ENCODE measurements around the gene TUBG1. TPM values are rescaled to one million over a fixed set of nuclear protein-coding genes. Genes with fewer than 3 reads are reported as not detected.

TUBG1 gene
- total RNA-seq, 1 experiment from 2014 or later, result 140 TPM

DNA sequence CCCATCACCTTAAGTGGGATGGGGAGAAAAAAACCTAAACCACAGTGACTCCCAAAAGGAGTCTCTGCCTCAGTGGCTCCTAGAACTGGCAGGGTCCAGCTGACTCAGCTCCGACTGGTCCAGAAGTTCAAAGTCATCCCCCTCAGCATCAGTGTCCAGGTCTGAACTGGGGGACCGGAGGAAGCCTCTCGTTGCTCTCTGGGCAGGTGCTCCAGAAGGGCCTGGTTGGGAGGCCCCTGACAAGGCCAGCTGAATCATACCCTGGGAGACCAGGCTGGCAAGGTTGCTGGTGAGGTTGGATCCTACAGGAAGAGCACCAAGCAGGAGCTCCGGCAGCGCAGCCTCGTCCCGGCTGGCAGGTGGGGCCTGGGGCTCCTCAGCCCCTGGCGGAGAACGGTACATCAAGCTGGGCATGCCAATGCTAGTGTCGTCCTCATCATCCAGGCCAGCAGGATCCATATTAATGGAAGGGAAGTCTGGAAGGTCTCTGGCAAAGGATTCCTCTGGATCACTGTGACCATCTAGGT lies 27.7 kb upstream of the TUBG1 start:
- DNase-seq (ENCODE audit: low spot score) (no peak), ATAC-seq (no peak)
- POLR2A ChIA-PET, result no interaction called here
- no peaks in the 10 kb centered on the region for H3K27me3 Mint-ChIP-seq (ENCODE audit: low read depth)
- CTCF ChIA-PET, result no interaction called here
- peaks cover 44% of the 10 kb centered on the region for H3K36me3 Mint-ChIP-seq
- no peaks in the 10 kb centered on the region for H3K9me3 Mint-ChIP-seq
- no peak overlapping the region for H3K27ac Mint-ChIP-seq
- no peak overlapping the region for H3K4me3 Mint-ChIP-seq
- no peak for TF ChIP-seq MXD4 (CRISPR knock-in tag; IDR thresholded peaks at IDR 0.05; ENCODE audit: borderline replicate concordance)
- TF ChIP-seq MYBL2 (CRISPR knock-in tag; IDR thresholded peaks at IDR 0.05), result no peak
- TF ChIP-seq, protein P1, sequence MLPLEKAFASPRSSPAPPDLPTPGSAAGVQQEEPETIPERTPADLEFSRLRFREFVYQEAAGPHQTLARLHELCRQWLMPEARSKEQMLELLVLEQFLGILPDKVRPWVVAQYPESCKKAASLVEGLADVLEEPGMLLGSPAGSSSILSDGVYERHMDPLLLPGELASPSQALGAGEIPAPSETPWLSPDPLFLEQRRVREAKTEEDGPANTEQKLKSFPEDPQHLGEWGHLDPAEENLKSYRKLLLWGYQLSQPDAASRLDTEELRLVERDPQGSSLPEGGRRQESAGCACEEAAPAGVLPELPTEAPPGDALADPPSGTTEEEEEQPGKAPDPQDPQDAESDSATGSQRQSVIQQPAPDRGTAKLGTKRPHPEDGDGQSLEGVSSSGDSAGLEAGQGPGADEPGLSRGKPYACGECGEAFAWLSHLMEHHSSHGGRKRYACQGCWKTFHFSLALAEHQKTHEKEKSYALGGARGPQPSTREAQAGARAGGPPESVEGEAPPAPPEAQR (CRISPR knock-in tag; IDR thresholded peaks at IDR 0.05), result no peak
- no peak for TF ChIP-seq FOXP1 (CRISPR knock-in tag; IDR thresholded peaks at IDR 0.05; ENCODE audit: borderline replicate concordance)
- TF ChIP-seq GRHL2 (CRISPR knock-in tag; IDR thresholded peaks at IDR 0.05; ENCODE audit: insufficient replicate concordance, severe bottlenecking), result no peak
- no peak for TF ChIP-seq JUN (CRISPR knock-in tag; IDR thresholded peaks at IDR 0.05)
- TF ChIP-seq NR3C1 (CRISPR knock-in tag; conservative IDR thresholded peaks at IDR 0.05; ENCODE audit: low read depth), result no peak
- no peak for TF ChIP-seq RORB (CRISPR knock-in tag; IDR thresholded peaks at IDR 0.05)
- no peak for TF ChIP-seq ETV6 (CRISPR knock-in tag; IDR thresholded peaks at IDR 0.05)
- TF ChIP-seq CBFB (CRISPR knock-in tag; IDR thresholded peaks at IDR 0.05; ENCODE audit: low read depth), result no peak
- no peak for TF ChIP-seq E2F1 (CRISPR knock-in tag; IDR thresholded peaks at IDR 0.05)
- no peak for TF ChIP-seq CREB1 (CRISPR knock-in tag; IDR thresholded peaks at IDR 0.05)
- TF ChIP-seq, protein P2, sequence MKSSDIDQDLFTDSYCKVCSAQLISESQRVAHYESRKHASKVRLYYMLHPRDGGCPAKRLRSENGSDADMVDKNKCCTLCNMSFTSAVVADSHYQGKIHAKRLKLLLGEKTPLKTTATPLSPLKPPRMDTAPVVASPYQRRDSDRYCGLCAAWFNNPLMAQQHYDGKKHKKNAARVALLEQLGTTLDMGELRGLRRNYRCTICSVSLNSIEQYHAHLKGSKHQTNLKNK (CRISPR knock-in tag; IDR thresholded peaks at IDR 0.05), result no peak
- peaks cover 7% of the 10 kb centered on the region for H3K4me1 Mint-ChIP-seq

DNA sequence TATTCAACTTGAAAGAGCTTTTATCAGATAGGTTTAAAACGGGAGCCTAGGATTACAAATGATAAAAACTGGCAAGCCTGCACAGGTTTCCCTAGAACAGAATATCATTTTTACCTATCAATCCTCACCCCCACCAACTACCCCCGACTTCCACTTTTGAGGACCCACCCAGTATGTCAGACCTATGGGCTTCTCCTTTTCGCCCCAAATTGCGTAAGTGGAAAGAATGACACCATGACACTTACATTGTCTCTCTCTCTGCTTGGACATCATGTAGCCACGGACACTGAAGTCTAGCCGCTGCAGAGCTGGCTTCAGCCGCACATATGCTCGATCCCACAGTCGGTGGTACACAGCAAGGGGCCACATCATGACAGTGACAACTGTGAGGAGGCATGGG lies 24.6 kb upstream of the TUBG1 start:
- Mint-ChIP-seq H3K4me1 (no peaks in the 10 kb centered on the region), H3K4me3 (no peak overlapping the region), H3K27me3 (ENCODE audit: low read depth) (no peaks in the 10 kb centered on the region), H3K27ac (no peak overlapping the region), H3K36me3 (peaks cover 56% of the 10 kb centered on the region), H3K9me3 (no peaks in the 10 kb centered on the region)
- POLR2A ChIA-PET, result interaction anchor here (0.6 kb wide), 1 partner anchor 9 kb away, joined by 3 read pairs; no protein-coding TSS in a partner anchor
- ATAC-seq (no peak), DNase-seq (ENCODE audit: low spot score) (no peak)
- CTCF ChIA-PET, result no interaction called here
- no peak for TF ChIP-seq ZNF532 (CRISPR knock-in tag; IDR thresholded peaks at IDR 0.05; ENCODE audit: borderline replicate concordance)
- no peak for TF ChIP-seq PRRX2 (CRISPR knock-in tag; IDR thresholded peaks at IDR 0.05)

DNA sequence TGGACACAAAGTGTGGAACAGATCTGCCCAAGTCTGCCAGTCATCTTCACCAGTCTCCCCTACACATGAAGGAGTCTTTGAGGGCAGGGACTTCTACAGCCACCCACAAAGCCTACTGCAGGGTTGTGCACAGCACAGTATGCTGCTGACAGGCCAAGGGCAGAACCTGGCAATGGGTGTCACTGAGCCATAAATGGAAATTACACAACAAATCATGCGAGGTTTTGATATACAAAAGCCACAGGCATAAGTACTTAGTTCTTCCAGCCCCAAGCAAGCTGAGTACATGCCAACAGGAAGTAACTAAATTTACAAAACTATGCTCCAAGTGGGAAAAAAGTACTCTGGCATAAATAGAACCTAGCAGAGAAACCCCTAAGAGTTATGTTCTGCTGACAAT lies 24.1 kb upstream of the TUBG1 start:
- ChIA-PET POLR2A (interaction anchor here (0.6 kb wide), 1 partner anchor 9 kb away, joined by 3 read pairs; no protein-coding TSS in a partner anchor), CTCF (no interaction called here)
- TF ChIP-seq PRRX2 (CRISPR knock-in tag; IDR thresholded peaks at IDR 0.05), result no peak
- TF ChIP-seq SMAD4 (CRISPR knock-in tag; IDR thresholded peaks at IDR 0.05), result no peak
- TF ChIP-seq MAX (CRISPR knock-in tag; IDR thresholded peaks at IDR 0.05), result no peak
- TF ChIP-seq SP1 (CRISPR knock-in tag; conservative IDR thresholded peaks at IDR 0.05), result no peak
- no peak for TF ChIP-seq FOXJ3 (CRISPR knock-in tag; IDR thresholded peaks at IDR 0.05; ENCODE audit: borderline replicate concordance)
- no peak for TF ChIP-seq TEAD1 (CRISPR knock-in tag; IDR thresholded peaks at IDR 0.05)
- no peak for TF ChIP-seq TEAD4 (CRISPR knock-in tag; IDR thresholded peaks at IDR 0.05)
- ATAC-seq (no peak), DNase-seq (ENCODE audit: low spot score) (no peak)
- Mint-ChIP-seq H3K9me3 (no peaks in the 10 kb centered on the region), H3K27ac (no peak overlapping the region), H3K36me3 (peaks cover 54% of the 10 kb centered on the region), H3K27me3 (ENCODE audit: low read depth) (no peaks in the 10 kb centered on the region), H3K4me3 (no peak overlapping the region), H3K4me1 (no peaks in the 10 kb centered on the region)

All from WTC11 (cell line).